IMR-90 (cell line): ENCODE results near the gene RANBP10. TPM values are rescaled to one million over a fixed set of nuclear protein-coding genes. Genes with fewer than 3 reads are reported as not detected.

Experiments used
- ATAC-seq: fragments of 200-7000 bp; cut with Tn5 transposase; 2 replicates; pipeline ENCODE4 v1.9.1; 2020; ENCODE audit warnings: low read depth, mild to moderate bottlenecking, moderate library complexity
- BruUV-seq: library from RNA; stranded (reverse); fragments of 400-500 nt; replicated peaks from 2 replicates; lab custom pipeline; 2021; lab: Mats Ljungman, UMichigan
- CTCF ChIA-PET: fragments of 300-600 bp; formaldehyde crosslinking; extraction: SDS; loops from one replicate; lab custom pipeline; 2021; ENCODE audit warnings: antibody characterized with exemption; lab: Yijun Ruan, JAX
- POLR2A ChIA-PET: fragments of 300-600 bp; sonication (Branson Sonifier 250); formaldehyde crosslinking; loops from one replicate; lab custom pipeline; 2022; ENCODE audit warnings: antibody characterized with exemption; ENCODE audit not compliant: unreplicated experiment; lab: Charles Lee
- DNase-seq: peaks from one replicate; pipeline ENCODE4 v3.0.0; 2013
- H2AFZ ChIP-seq: replicated peaks from 2 replicates; pipeline ENCODE3; 2013; ENCODE audit warnings: low read length, mild to moderate bottlenecking; ENCODE audit not compliant: poor library complexity
- H2AK5ac ChIP-seq: 2 replicates; pipeline ENCODE4 v1.6.1; 2013; ENCODE audit warnings: low read depth, low read length, inconsistent platforms
- H2AK9ac ChIP-seq: replicated peaks from 2 replicates; pipeline ENCODE3; 2013; ENCODE audit warnings: mild to moderate bottlenecking, low read depth, low read length, moderate library complexity; ENCODE audit not compliant: poor library complexity
- H2BK120ac ChIP-seq: 2 replicates; pipeline ENCODE4 v1.6.1; 2013; ENCODE audit warnings: low read depth, low read length, inconsistent platforms
- H2BK15ac ChIP-seq: 3 replicates; pipeline ENCODE4 v1.6.1; 2013; ENCODE audit warnings: low read depth, low read length, inconsistent platforms
- H2BK20ac ChIP-seq: 2 replicates; pipeline ENCODE4 v1.6.1; 2013; ENCODE audit warnings: low read depth, mild to moderate bottlenecking, inconsistent platforms, low read length, moderate library complexity
- H2BK5ac ChIP-seq: 2 replicates; pipeline ENCODE4 v1.6.1; 2013; ENCODE audit warnings: mild to moderate bottlenecking, low read depth, low read length, inconsistent platforms; ENCODE audit not compliant: poor library complexity, severe bottlenecking
- H3K14ac ChIP-seq: replicated peaks from 2 replicates; pipeline ENCODE4 v1.6.1; 2013; ENCODE audit warnings: low read depth, low read length, inconsistent platforms
- H3K18ac ChIP-seq: 2 replicates; pipeline ENCODE4 v1.6.1; 2013; ENCODE audit warnings: low read depth, low read length, control low read depth
- H3K23ac ChIP-seq: 2 replicates; pipeline ENCODE4 v1.6.1; 2013; ENCODE audit warnings: low read depth, low read length, inconsistent platforms
- H3K27ac ChIP-seq: 2 replicates; pipeline ENCODE4 v1.5.1; 2013; ENCODE audit warnings: mild to moderate bottlenecking, control low read depth, low read length; ENCODE audit not compliant: insufficient read depth
- H3K27me3 ChIP-seq: 2 replicates; pipeline ENCODE4 v1.6.1; 2013; ENCODE audit warnings: low read length; ENCODE audit not compliant: control insufficient read depth, insufficient read depth
- H3K36me3 ChIP-seq: 2 replicates; pipeline ENCODE4 v1.6.1; 2013; ENCODE audit warnings: low read length, mixed read lengths; ENCODE audit not compliant: control insufficient read depth, insufficient read depth
- H3K4ac ChIP-seq: 2 replicates; pipeline ENCODE4 v1.6.1; 2013; ENCODE audit warnings: low read depth, low read length, inconsistent platforms
- H3K4me1 ChIP-seq: 2 replicates; pipeline ENCODE4 v1.6.1; 2013; ENCODE audit warnings: low read length, mixed read lengths; ENCODE audit not compliant: control insufficient read depth, insufficient read depth
- H3K4me2 ChIP-seq: 2 replicates; pipeline ENCODE4 v1.6.1; 2013; ENCODE audit warnings: low read depth, mild to moderate bottlenecking, control low read depth, low read length, moderate library complexity
- H3K4me3 ChIP-seq: 2 replicates; pipeline ENCODE4 v1.5.1; 2013; ENCODE audit warnings: low read depth, mild to moderate bottlenecking, control low read depth, low read length, moderate library complexity; ENCODE audit not compliant: insufficient read depth
- H3K56ac ChIP-seq: 2 replicates; pipeline ENCODE4 v1.6.1; 2013; ENCODE audit warnings: low read length, inconsistent platforms; ENCODE audit not compliant: insufficient read depth; ENCODE audit errors: extremely low read depth
- H3K79me1 ChIP-seq, 2 experiments: 2 replicates each; pipeline ENCODE4 v1.6.1; 2013; ENCODE audit warnings: low read length in 2 of 2, inconsistent platforms in 1 of 2, low read depth in 1 of 2
- H3K9ac ChIP-seq: 2 replicates; pipeline ENCODE4 v1.6.1; 2013; ENCODE audit warnings: low read depth, low read length, control low read depth
- H3K9me1 ChIP-seq: 2 replicates; pipeline ENCODE4 v1.6.1; 2013; ENCODE audit warnings: low read length, inconsistent platforms; ENCODE audit not compliant: insufficient read depth
- H3K9me3 ChIP-seq: 2 replicates; pipeline ENCODE4 v1.6.1; 2013; ENCODE audit warnings: low read length; ENCODE audit not compliant: control insufficient read depth, insufficient read depth
- H4K20me1 ChIP-seq: 2 replicates; pipeline ENCODE4 v1.6.1; 2013; ENCODE audit warnings: low read length, inconsistent platforms; ENCODE audit not compliant: insufficient read depth
- H4K5ac ChIP-seq: 2 replicates; pipeline ENCODE4 v1.6.1; 2013; ENCODE audit warnings: mild to moderate bottlenecking, low read depth, low read length, control low read depth
- H4K8ac ChIP-seq, 2 experiments: 2 replicates each; pipeline ENCODE4 v1.6.1; 2013; ENCODE audit warnings: low read depth in 2 of 2, low read length in 2 of 2, control low read depth in 1 of 2, inconsistent platforms in 1 of 2
- H4K91ac ChIP-seq: 2 replicates; pipeline ENCODE4 v1.6.1; 2013; ENCODE audit warnings: low read depth, low read length, inconsistent platforms; ENCODE audit not compliant: insufficient read depth
- BHLHE40 ChIP-seq: fragments of 150-350 bp; IDR thresholded peaks from 2 replicates; pipeline ENCODE4 v1.6.1; 2016; ENCODE audit warnings: mild to moderate bottlenecking, low read depth, low read length
- CEBPB ChIP-seq: IDR thresholded peaks from 2 replicates; pipeline ENCODE4 v1.6.1; 2012; ENCODE audit warnings: low read depth, low read length, improper control_type of control experiment
- CHD1 ChIP-seq: IDR thresholded peaks from 2 replicates; pipeline ENCODE4 v1.6.1; 2012; ENCODE audit warnings: low read depth, low read length, improper control_type of control experiment
- CTCF ChIP-seq: conservative IDR thresholded peaks from 2 replicates; pipeline ENCODE4 v1.5.1; 2012; ENCODE audit warnings: mild to moderate bottlenecking, low read depth, low read length, improper control_type of control experiment
- ELK1 ChIP-seq: fragments of 150-350 bp; IDR thresholded peaks from 2 replicates; pipeline ENCODE4 v1.6.1; 2016; ENCODE audit warnings: low read depth, mild to moderate bottlenecking, low read length, moderate library complexity, borderline replicate concordance
- MAZ ChIP-seq: IDR thresholded peaks from 2 replicates; pipeline ENCODE4 v1.6.1; 2012; ENCODE audit warnings: low read depth, mild to moderate bottlenecking, low read length, improper control_type of control experiment, moderate library complexity, borderline replicate concordance
- MXI1 ChIP-seq: IDR thresholded peaks from 2 replicates; pipeline ENCODE4 v1.6.1; 2012; ENCODE audit warnings: low read depth, mild to moderate bottlenecking, low read length, moderate library complexity, borderline replicate concordance
- NFE2L2 ChIP-seq: fragments of 150-350 bp; IDR thresholded peaks from 2 replicates; pipeline ENCODE4 v1.6.1; 2016; ENCODE audit warnings: low read depth, mild to moderate bottlenecking, low read length
- POLR2A ChIP-seq: IDR thresholded peaks from 2 replicates; pipeline ENCODE4 v1.6.1; 2012; ENCODE audit warnings: mild to moderate bottlenecking, low read depth, low read length
- RAD21 ChIP-seq: IDR thresholded peaks from 2 replicates; pipeline ENCODE4 v1.6.1; 2012; ENCODE audit warnings: low read length, improper control_type of control experiment
- RCOR1 ChIP-seq: IDR thresholded peaks from 2 replicates; pipeline ENCODE4 v1.6.1; 2012; ENCODE audit warnings: mild to moderate bottlenecking, low read length, improper control_type of control experiment; ENCODE audit not compliant: insufficient replicate concordance
- RFX5 ChIP-seq: IDR thresholded peaks from 2 replicates; pipeline ENCODE4 v1.8.0; 2012; ENCODE audit warnings: low read depth, mild to moderate bottlenecking, low read length, moderate library complexity
- SMC3 ChIP-seq: fragments of 150-350 bp; IDR thresholded peaks from 2 replicates; pipeline ENCODE4 v1.6.1; 2016; ENCODE audit warnings: low read depth, mild to moderate bottlenecking, antibody characterized with exemption, low read length, moderate library complexity
- WGBS, 2 experiments: methylation state at CpG; one replicate each; pipeline versions ENCODE4 v1.1.5 to v1.1.7; 2013; ENCODE audit warnings: missing lambda C conversion rate in 2 of 2; ENCODE audit not compliant: insufficient read length in 1 of 2; ENCODE audit errors: extremely low coverage in 2 of 2; 5-methylcytosine and 5-hydroxymethylcytosine counted together
- dilution Hi-C: fragments of 300-500 bp; cut with HindIII; formaldehyde crosslinking; loops from one replicate; pipeline ENCODE4 v1.14.3; 2018; ENCODE audit warnings: low sequenced_read_pairs; ENCODE audit not compliant: unreplicated experiment
- in situ Hi-C: fragments of 300-500 bp; cut with MboI; formaldehyde crosslinking; loops from 3 replicates; pipeline ENCODE4 v1.14.3; 2019; ENCODE audit warnings: low sequenced_read_pairs, inconsistent platforms, mixed read lengths
- intact Hi-C: fragments of 100-400 bp; cut with micrococcal nuclease; formaldehyde crosslinking; loops from 2 replicates; pipeline ENCODE4 v1.10.0; 2022
- polyA plus RNA-seq, 3 experiments: library from polyadenylated mRNA; depleted of rRNA; stranded (reverse); fragments of >200 nt; gene quantifications; 2 replicates each; pipeline ENCODE4 v1.2.3, GENCODE V29; 2012; ENCODE audit warnings: low replicate concordance in 1 of 3
- total RNA-seq: library from RNA; depleted of rRNA; stranded (reverse); fragments of >200 nt; gene quantifications from 2 replicates; pipeline ENCODE4 v1.2.3, GENCODE V29; 2012
- TF ChIP-seq, protein P1 (sequence below): fragments of 150-350 bp; IDR thresholded peaks from 2 replicates; pipeline ENCODE4 v1.6.1; 2017; ENCODE audit warnings: mild to moderate bottlenecking, antibody characterized with exemption, low read length, low read depth

Gene RANBP10
- total and polyA plus RNA-seq, 2 of the 4 experiments (the other 2 are of a cell fraction), result 2.7 to 12.1 TPM

- H2AFZ ChIP-seq, result no peak overlapping the region
- H3K9me3 ChIP-seq, result no peaks in the 10 kb centered on the region
- H3K9me1 ChIP-seq, result peaks cover 13% of the 10 kb centered on the region
- H3K27me3 ChIP-seq, result no peaks in the 10 kb centered on the region
- no peak overlapping the region for H3K4me3 ChIP-seq
- no peak overlapping the region for H2AK9ac ChIP-seq
- no peak overlapping the region for H3K4me2 ChIP-seq
- no peak overlapping the region for H3K56ac ChIP-seq
- peaks cover 0 to 25% of the 10 kb centered on the region in 2 experiments; a peak in 2 of 4 replicates for H3K79me1 ChIP-seq
- H3K36me3 ChIP-seq, result peaks cover 24% of the 10 kb centered on the region
- H4K5ac ChIP-seq, result no peak overlapping the region
- H3K4ac ChIP-seq, result no peak overlapping the region
- peaks cover 2% of the 10 kb centered on the region; the same call in 1 of the 2 replicates for H3K4me1 ChIP-seq
- ChIA-PET POLR2A (no interaction called here), CTCF (interaction anchor here (1.0 kb wide), 1 partner anchor 12 kb away, joined by 3 read pairs; no protein-coding TSS in a partner anchor)
- H3K14ac ChIP-seq, result no peak overlapping the region
- WGBS, 2 experiments, result 97% methylated on average over 3 of the region's 10 CpGs; no CpG with 5 or more reads in 1 of the 2 experiments
- no peak overlapping the region for H4K8ac ChIP-seq
- H3K27ac ChIP-seq, result no peak overlapping the region
- H4K20me1 ChIP-seq, result no peaks in the 10 kb centered on the region
- no peak overlapping the region for H3K23ac ChIP-seq
- no peak overlapping the region for H2BK20ac ChIP-seq
- H2BK120ac ChIP-seq, result no peak overlapping the region
- DNase-seq (no peak), ATAC-seq (no peak)
- H4K91ac ChIP-seq, result no peak overlapping the region
- in situ Hi-C loops (no loop called here), dilution Hi-C loops (no loop called here), intact Hi-C loops (loop anchor here (10.0 kb wide), 1 partner anchor 355 kb away; no protein-coding TSS in a partner anchor)
- no peak overlapping the region for H2BK15ac ChIP-seq
- no peak overlapping the region for H2AK5ac ChIP-seq
- no peak overlapping the region for H2BK5ac ChIP-seq
- no peak overlapping the region for H3K9ac ChIP-seq
- BruUV-seq, result no TSS peak
- H3K18ac ChIP-seq, result no peak overlapping the region
- TF ChIP-seq CHD1 (no peak), POLR2A (no peak), RAD21 (no peak), SMC3 (no peak), ELK1 (no peak), NFE2L2 (no peak), RFX5 (no peak), MAZ (no peak), RCOR1 (no peak), CTCF (no peak), MXI1 (no peak), CEBPB (no peak), BHLHE40 (no peak)
- TF ChIP-seq, protein P1, sequence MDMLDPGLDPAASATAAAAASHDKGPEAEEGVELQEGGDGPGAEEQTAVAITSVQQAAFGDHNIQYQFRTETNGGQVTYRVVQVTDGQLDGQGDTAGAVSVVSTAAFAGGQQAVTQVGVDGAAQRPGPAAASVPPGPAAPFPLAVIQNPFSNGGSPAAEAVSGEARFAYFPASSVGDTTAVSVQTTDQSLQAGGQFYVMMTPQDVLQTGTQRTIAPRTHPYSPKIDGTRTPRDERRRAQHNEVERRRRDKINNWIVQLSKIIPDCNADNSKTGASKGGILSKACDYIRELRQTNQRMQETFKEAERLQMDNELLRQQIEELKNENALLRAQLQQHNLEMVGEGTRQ, result no peak
Measured at GRCh38 chr16:67679935-67680897, 126.1 kb downstream of the RANBP10 start.
